A673 (cell line): ENCODE data around the gene RAB11FIP3. TPM values are rescaled to one million over a fixed set of nuclear protein-coding genes. Genes with fewer than 3 reads are reported as not detected.
"Not testable (repeated sequence)": the region's sequence is repeated elsewhere in the genome, so short reads cannot be mapped to it uniquely, and the experiment has no call there.

Experiments used
- BruUV-seq: library from RNA; stranded (reverse); fragments of 400-500 nt; replicated peaks from 2 replicates; lab custom pipeline; 2021; lab: Mats Ljungman, UMichigan
- CTCF ChIA-PET: fragments of 300-600 bp; sonication (Branson Sonifier 250); formaldehyde crosslinking; loops from one replicate; lab custom pipeline; 2022; ENCODE audit warnings: antibody characterized with exemption; lab: Charles Lee
- POLR2A ChIA-PET: fragments of 300-600 bp; sonication (Branson Sonifier 250); formaldehyde crosslinking; loops from one replicate; lab custom pipeline; 2022; ENCODE audit warnings: antibody characterized with exemption; ENCODE audit not compliant: low non-redundant PET; lab: Charles Lee
- DNase-seq: peaks from one replicate; pipeline ENCODE4 v3.0.0-alpha.2; 2015; ENCODE audit warnings: low spot score
- H3K27ac ChIP-seq: fragments of 200-600 bp; sonication (generic); 2 replicates; pipeline ENCODE4 v1.5.1; 2016; ENCODE audit warnings: mixed run types, low read depth, mild to moderate bottlenecking, mixed read lengths, antibody characterized with exemption, low read length; ENCODE audit not compliant: poor library complexity, severe bottlenecking
- H3K27me3 ChIP-seq: fragments of 200-600 bp; sonication (generic); replicated peaks from 2 replicates; pipeline ENCODE4 v1.6.1; 2017; ENCODE audit warnings: mixed run types, low read depth, mild to moderate bottlenecking, mixed read lengths, antibody characterized with exemption, low read length; ENCODE audit not compliant: insufficient read depth, poor library complexity
- H3K36me3 ChIP-seq: fragments of 200-600 bp; sonication (generic); 2 replicates; pipeline ENCODE4 v1.6.1; 2016; ENCODE audit warnings: mixed run types, mild to moderate bottlenecking, mixed read lengths, antibody characterized with exemption, low read length; ENCODE audit not compliant: insufficient read depth, poor library complexity, severe bottlenecking
- H3K4me1 ChIP-seq: fragments of 200-600 bp; sonication (generic); 2 replicates; pipeline ENCODE4 v1.6.1; 2017; ENCODE audit warnings: mixed run types, mild to moderate bottlenecking, mixed read lengths, antibody characterized with exemption, low read length; ENCODE audit not compliant: insufficient read depth, poor library complexity, severe bottlenecking
- H3K4me3 ChIP-seq: fragments of 200-600 bp; sonication (generic); 2 replicates; pipeline ENCODE4 v1.5.1; 2016; ENCODE audit warnings: low read depth, mixed run types, mild to moderate bottlenecking, mixed read lengths, low read length; ENCODE audit not compliant: poor library complexity, severe bottlenecking
- H3K9me3 ChIP-seq: fragments of 200-600 bp; sonication (generic); 2 replicates; pipeline ENCODE4 v1.6.1; 2016; ENCODE audit warnings: mixed run types, low read depth, mild to moderate bottlenecking, mixed read lengths, antibody characterized with exemption, low read length; ENCODE audit not compliant: poor library complexity, severe bottlenecking
- EZH2 ChIP-seq: fragments of 200-600 bp; sonication (generic); IDR thresholded peaks from 2 replicates; pipeline ENCODE4 v1.6.1; 2017; ENCODE audit warnings: borderline replicate concordance, low read depth, mild to moderate bottlenecking, mixed read lengths, antibody characterized with exemption, low read length; ENCODE audit not compliant: poor library complexity, severe bottlenecking
- intact Hi-C: fragments of 100-400 bp; cut with micrococcal nuclease; formaldehyde crosslinking; loops from one replicate; pipeline ENCODE4 v1.10.0; 2022; ENCODE audit not compliant: unreplicated experiment
- total RNA-seq: library from RNA; stranded (reverse); gene quantifications from 2 replicates; pipeline ENCODE4 v1.2.3, GENCODE V29; 2021
- TF ChIP-seq, protein P1 (sequence below): fragments of 300-800, 200-600 bp; sonication (generic); conservative IDR thresholded peaks from 2 replicates; pipeline ENCODE4 v1.5.1; 2017; ENCODE audit warnings: low read depth, mild to moderate bottlenecking, antibody characterized with exemption, low read length, moderate library complexity, mixed read lengths

Gene RAB11FIP3
- total RNA-seq, 1 experiment from 2014 or later, result 44.8 TPM

DNA sequence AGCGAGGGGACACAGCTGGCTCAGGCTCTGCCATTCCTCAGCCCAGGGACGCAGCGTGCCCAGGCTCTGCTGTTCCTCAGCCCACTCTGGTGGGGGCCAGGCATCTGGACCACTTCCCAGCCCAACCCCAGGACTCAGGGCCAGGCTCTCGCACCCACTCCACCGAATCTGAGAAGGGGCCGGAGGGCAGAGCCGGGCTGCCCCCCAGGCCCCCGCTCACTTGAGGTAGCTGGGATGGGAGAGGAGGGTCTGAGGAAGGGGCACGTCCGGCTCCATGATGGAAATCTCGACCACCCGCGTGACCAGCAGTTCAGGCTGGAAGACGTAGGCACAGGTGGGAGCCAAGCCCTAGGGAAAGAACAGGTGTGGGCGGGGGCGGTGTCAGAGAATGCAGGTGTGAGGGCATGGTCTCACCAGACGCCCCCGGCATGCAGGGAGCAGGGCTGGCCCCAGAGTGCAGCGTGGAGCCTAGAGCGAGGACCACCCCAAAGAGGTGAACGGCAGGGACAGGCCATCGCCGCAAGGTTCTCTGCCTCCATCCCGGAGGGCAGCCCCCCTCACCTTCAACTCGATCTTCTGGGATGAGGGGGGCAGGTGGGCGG, 48.5 kb upstream of the RAB11FIP3 start:
- no TSS peak for BruUV-seq
- peaks cover 8% of the 10 kb centered on the region for H3K36me3 ChIP-seq
- CTCF ChIA-PET, result no interaction called here

DNA sequence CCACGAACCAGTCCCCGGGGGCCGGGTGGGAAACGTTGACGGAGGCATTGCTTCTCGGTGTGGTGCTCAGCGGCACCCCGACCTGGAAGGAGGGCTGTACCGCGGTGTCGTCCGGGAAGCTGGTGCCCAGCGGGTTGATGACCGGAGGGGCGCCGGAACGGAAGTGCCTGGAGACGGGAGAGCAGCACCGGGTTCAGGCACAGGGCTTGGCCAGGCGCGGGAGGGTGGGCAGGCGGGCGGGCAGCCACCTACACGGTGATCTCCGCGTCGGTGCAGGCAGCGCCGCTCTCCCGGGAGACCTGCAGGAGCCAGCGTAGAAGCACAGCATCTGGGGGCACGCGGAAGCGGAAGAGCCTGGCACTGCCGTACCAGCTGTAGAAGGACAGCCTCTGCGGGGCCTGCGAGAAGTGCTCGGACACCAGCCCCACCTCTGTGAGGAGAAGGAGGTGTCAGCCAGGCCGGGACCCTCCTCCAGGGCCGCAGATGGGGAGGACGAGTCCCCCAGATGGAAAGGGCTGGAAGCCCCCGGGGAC, 48.0 kb upstream of the RAB11FIP3 start:
- BruUV-seq, result no TSS peak
- DNase-seq, result no peak
- H3K4me3 ChIP-seq, result no peak overlapping the region
- TF ChIP-seq EZH2, result no peak
- TF ChIP-seq, protein P1, sequence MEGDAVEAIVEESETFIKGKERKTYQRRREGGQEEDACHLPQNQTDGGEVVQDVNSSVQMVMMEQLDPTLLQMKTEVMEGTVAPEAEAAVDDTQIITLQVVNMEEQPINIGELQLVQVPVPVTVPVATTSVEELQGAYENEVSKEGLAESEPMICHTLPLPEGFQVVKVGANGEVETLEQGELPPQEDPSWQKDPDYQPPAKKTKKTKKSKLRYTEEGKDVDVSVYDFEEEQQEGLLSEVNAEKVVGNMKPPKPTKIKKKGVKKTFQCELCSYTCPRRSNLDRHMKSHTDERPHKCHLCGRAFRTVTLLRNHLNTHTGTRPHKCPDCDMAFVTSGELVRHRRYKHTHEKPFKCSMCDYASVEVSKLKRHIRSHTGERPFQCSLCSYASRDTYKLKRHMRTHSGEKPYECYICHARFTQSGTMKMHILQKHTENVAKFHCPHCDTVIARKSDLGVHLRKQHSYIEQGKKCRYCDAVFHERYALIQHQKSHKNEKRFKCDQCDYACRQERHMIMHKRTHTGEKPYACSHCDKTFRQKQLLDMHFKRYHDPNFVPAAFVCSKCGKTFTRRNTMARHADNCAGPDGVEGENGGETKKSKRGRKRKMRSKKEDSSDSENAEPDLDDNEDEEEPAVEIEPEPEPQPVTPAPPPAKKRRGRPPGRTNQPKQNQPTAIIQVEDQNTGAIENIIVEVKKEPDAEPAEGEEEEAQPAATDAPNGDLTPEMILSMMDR, result no peak
- H3K27ac ChIP-seq, result no peak overlapping the region
- peaks cover 8% of the 10 kb centered on the region for H3K36me3 ChIP-seq
- intact Hi-C loops, result no loop called here
- POLR2A ChIA-PET, result no interaction called here
- H3K9me3 ChIP-seq, result no peaks in the 10 kb centered on the region
- CTCF ChIA-PET, result no interaction called here
- no peaks in the 10 kb centered on the region for H3K27me3 ChIP-seq
- H3K4me1 ChIP-seq, result no peaks in the 10 kb centered on the region

More for the DNA sequence above, 48.5 kb upstream of the RAB11FIP3 start:
- POLR2A ChIA-PET, result no interaction called here
- TF ChIP-seq EZH2, result no peak
- TF ChIP-seq, protein P1, result no peak
- Histone ChIP-seq H3K27ac (no peak overlapping the region), H3K9me3 (no peaks in the 10 kb centered on the region), H3K4me1 (no peaks in the 10 kb centered on the region), H3K4me3 (no peak overlapping the region), H3K27me3 (no peaks in the 10 kb centered on the region)
- intact Hi-C loops, result no loop called here
- DNase-seq, result no peak

DNA sequence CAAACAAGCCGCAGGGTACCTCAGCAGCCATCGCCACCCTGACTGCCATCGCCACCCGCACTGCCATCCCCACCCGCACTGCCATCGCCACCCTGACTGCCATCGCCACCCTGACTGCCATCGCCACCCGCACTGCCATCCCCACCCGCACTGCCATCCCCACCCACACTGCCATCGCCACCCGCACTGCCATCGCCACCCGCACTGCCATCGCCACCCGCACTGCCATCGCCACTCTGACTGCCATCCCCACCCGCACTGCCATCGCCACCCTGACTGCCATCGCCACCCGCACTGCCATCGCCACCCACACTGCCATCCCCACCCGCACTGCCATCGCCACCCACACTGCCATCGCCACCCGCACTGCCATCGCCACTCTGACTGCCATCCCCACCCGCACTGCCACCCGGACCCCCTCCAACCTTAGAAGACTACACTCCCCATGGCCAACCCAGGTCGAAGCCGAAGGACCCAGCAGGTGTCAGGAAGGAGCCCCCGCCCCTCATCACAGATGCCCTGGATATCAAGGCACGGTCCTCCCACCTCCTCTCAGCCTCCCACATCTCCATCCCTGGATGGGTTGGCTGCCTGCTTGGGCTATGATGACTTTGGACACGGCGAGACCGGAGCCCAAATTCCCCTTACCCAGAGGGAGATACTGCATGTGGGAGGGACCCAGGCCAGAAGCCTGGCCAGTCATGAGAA, 47.2 kb upstream of the RAB11FIP3 start:
- intact Hi-C loops, CTCF ChIA-PET, H3K9me3 ChIP-seq, H3K4me3 ChIP-seq, BruUV-seq, H3K4me1 ChIP-seq, DNase-seq, H3K27me3 ChIP-seq, H3K36me3 ChIP-seq, H3K27ac ChIP-seq, POLR2A ChIA-PET: not testable (repeated sequence)
